GM19351 (cell line): ENCODE results near the gene ACBD6.

Experiments used
- ATAC-seq: cut with Tn5 transposase; IDR thresholded peaks from one replicate; pipeline ENCODE4 v1.9.1; 2021; ENCODE audit warnings: mild to moderate bottlenecking, moderate library complexity; ENCODE audit not compliant: unreplicated experiment

The ACBD6 gene

DNA sequence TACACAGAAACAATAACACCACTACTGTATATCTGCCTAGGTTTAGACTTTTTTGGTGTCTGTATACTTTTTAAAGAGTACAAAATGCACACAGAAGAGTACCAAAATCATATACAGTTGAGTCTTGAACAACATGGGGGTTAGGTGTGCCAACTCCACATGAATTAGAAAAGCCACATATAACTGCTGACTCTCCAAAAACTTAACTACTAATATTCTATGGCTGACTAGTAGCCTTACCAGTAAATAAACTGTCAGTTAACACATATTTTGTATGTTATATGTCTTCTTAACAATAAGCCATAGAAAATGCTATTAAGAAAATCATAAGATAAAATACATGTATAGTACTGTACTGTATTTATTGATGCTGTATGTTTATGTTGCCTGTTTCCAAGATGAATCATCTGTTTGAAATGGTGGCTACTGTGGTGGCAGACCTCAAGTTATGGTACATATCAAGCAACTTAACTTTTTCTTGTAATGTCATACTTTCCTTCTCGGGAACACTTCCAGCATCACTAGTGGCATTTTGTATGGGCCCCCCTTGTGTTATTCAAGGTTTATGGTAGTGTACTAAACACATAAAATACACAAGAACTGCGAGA lies 201.1 kb downstream of the ACBD6 start:
- ATAC-seq = no peak

DNA sequence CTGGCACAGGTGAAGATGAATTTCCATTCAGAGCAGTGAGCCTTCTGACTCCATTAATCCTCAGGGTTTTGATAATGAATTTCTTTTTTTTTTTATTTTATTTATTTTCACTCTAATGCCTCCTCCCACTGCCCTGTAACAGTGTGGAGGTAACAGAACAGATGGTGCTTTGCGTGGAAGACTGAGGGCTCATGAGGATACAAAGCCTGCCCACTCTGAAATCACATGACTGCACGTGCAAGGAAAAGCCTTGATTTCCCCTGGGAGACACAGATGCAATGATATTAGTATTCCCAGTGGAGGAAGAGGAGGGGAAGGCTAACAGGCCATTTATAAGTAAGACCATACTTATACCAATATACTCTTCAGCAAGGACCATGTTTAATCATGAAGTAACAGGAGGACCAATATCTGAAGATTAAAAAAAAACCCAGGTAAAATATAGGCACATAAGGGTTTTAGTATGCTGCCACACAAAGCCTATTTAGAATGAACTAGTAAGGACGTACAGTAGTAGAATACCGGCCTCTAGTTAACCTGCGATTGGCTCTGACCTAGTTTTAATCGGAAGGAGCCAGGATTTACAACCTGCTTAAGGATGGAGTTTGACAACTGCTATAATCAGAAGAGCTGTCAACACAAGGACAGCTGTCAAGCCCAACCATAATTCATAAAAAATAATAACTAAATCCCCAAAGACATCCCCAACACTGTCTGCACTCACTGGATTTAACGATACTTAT lies 202.7 kb downstream of the ACBD6 start:
- ATAC-seq = no peak

DNA sequence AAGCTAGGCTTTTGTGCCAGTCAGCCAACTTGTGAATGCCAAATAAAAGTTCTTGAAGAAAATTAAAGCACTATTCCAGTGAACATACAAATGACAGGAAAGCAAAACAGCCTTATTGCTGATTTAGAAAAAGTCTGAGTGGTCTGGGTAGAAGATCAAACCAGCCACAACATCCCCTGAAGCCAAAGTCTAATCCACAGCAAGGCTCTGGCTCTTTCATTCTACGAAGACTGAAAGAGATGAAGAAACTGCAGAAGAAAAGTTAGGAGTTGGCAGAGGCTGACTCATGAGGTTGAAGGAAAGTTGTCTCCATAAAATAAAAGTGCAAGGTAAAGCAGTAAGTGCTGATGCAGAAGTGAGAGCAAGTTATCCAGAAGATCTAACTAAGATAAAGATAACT lies 206.4 kb downstream of the ACBD6 start:
- ATAC-seq = no peak

DNA sequence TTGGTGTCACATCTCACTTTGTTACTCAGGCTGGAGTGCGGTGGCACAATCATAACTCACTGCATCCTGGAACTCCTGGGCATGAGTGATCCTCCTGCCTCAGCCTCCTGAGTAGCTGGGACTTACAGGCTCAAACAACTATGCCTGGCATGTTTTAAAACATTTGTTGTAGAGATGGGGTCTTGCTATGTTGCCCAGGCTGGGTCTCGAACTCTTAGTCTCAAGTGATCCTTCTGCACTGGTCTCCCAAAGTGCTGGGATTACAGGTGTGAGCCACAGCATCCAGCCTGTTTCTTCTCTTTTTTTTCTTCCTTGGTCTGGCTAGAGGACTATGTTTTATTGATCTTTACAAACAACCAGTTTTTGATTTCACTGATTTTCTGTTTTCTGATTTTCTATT lies 207.7 kb downstream of the ACBD6 start:
- no peak for ATAC-seq

DNA sequence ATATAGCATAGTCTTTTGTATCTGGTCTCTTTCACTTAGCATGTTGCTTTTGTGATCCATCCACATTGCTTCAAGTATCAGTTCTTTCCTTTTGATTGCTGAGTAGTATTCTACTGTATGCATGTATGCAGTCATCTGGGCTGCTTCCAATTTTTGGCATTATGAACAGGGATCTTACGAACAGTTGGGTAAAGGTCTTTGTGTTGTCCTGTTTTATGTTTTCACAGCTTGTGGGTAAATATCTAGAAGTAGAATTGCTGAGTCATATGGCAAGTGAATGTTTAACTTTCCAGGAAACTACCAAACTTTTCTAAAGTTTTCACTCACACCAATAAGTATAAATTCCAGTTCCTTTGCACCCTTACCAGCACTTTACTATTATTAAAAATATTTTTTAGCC lies 211.4 kb downstream of the ACBD6 start:
- no peak for ATAC-seq

DNA sequence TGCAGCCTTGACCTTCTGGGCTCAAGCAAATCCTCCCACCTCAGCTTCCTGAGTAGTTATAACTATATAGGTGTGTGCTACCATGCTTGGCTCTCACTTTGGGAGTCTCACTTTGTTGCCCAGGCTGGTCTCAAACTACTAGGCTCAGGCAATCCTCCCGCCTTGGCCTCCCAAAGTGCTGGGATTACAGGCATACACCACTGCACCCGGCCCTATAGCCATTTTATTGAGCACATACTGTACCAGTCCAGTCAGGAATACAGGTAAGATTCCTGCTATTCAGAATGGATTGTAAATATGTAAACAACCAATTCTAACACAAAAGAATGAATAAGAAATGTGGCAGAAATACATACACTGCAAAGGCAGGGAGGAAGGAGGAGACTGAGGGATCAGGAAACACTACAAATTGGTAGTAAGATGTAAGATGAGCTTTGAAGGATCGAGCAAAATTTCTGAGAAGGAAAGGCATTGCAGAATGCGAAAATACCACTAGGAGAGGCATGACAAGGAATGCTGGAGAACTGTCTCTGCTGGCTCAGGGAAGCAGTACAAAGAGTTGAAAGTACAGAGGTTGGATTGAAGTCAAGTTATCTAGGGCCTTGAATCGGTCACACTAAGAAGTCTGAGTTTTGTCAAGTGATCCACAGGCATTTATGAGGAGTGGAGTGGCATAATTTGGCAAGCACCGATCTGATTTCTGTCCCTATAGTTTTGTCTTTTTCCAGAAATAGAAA lies 211.9 kb downstream of the ACBD6 start:
- no peak for ATAC-seq

DNA sequence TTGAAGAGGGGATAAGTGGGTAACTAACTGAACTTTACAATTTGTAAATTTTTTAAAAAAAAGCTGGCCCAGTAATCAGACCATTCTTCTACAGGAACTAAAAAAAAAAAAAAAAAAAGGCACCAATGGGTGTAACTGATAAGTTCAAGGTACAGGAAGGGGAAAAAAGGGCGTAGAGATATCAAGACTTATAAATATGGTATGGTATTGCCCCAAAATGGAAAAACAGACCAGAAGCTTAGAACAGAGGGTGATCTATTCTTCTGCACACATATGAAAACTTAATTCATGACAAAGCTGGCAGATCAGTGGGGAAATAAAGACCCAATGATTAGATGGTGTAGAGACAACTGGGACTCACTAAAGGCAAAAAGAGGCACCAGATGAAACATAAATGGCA lies 213.4 kb downstream of the ACBD6 start:
- ATAC-seq = no peak

DNA sequence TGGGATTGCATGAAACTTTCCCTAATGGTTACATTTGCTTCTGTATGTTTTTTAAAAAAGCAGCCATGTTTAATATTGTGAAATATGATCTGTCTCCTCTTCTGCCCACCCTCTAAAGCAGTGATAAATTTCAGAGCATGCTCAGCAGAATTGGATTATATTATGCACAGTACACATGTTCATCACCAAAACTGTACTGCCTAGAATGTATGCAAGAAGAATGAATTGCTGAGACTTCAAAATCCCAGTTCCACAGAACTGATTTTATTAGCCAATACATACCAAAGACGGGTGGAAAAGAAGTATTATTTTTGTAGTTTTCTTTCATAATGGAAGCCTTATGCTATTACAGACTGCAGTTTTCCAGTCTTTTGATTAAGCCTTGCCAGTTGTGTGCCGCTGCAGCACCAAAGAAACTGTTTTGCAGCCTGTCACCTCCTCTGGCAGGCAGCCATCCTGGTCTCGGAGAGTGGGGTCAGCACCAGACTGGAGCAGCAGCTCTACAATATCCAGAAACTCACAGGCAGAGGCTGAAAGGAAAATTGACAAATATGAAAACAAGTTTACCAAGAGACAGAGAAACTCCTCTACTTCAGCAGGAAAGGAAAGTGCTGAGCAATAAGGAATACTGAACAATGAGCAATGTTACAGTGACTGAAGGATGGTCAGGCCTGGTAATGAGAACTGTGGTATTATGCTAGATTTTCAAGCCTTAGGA lies 214.2 kb downstream of the ACBD6 start:
- no peak for ATAC-seq

DNA sequence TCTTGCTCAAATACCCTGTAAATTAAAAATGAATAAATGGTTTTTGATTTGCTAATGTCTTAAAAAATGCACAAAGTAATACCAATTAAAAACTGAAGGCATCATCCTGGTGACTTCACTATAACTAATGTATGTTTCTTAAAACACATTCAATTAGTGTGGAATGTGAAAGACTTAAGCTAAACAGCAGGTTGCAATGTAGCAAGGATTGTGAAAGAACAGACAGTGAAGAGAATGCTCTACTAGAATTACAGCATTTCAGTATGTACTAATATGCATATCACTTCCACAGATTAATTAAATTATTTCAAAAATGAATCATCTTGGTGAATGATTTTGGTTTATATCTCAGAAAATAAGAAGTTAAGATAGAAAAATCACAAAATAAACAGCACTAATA lies 216.0 kb downstream of the ACBD6 start:
- no peak for ATAC-seq

DNA sequence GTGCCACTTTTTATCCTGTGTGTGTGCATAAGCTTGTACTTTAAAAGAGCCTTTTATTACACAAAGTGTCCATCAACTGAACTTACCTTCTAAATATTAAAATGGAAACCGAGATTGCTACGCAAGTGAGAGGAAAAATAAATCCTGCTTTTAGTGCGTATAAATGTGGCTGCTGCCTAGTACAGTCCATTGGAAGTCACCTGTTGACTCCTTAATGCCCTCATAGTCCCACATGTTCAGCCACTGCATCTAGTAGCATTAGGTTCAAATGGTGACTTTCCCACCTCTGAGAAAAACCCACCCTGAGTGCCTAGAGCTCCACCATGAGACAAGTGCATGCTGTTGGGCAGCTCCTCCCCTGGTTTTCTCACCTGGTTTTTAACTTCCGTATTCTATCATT lies 219.3 kb downstream of the ACBD6 start:
- no peak for ATAC-seq

DNA sequence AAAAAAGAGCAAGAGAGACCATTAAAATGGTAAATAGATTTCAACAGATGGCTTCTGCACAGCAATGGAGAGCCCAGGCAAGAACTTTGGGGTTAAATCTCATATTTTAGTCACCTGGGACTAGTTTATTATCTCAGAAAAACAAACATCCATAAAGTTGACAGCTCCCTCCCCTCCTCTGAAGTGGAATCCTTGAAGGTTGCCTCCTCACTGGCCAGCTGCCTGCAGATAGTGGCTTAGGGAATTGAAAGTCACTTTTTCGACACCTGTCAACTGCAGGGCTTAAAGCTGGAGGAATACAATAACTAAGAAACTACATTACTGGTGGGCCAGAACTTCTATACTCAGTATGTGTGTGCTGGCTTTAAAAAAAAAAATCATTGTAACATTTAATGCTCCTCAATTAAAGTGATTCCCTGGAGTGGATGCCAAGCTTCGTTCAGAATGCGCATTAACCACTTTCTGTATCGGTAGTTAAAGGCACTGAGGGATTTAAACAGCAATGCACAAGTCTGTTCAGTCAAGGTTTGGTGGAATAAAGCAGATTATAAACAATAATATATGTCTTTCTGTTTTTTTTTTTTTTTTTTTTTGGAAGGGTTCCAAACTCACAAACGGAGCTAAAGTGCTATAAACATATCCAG lies 219.9 kb downstream of the ACBD6 start:
- no peak for ATAC-seq

DNA sequence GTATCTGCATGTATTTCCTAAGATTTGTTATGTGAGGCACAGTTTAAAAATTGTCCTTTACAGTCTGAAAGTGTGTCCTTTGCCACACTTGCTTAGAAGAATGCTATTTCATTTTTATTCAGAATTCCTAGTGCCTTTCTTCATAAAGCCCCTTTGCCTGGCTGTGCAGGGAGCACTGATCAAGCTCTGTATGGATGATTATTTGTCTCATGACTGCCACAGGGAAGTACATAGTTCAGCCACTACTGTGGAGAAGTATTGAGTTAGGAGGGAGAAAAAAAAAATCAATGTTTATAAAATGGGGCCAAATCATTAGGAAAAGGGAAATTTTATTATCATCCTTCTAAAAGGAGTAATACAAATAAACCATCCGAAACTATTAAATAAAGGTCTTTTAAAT lies 220.9 kb downstream of the ACBD6 start:
- ATAC-seq = no peak

DNA sequence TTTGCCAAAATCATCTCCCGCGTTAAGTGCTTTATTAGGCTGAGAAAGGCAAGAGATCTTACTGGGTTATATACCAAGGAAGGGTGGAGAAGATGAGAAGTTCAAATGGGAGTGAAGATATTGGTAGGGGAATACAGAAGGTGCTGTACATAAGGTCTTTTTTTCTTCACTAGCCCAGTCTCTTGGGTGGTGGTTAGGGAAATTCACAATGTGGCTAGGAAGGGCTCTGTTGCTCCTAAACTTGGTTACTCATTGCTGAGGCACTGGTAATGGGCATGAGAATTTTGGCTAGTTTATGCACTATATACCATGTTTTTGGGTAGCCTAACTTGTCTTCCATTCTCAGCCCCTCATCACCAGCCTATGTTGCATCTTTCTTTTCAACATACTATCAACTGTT lies 221.8 kb downstream of the ACBD6 start:
- ATAC-seq = no peak

DNA sequence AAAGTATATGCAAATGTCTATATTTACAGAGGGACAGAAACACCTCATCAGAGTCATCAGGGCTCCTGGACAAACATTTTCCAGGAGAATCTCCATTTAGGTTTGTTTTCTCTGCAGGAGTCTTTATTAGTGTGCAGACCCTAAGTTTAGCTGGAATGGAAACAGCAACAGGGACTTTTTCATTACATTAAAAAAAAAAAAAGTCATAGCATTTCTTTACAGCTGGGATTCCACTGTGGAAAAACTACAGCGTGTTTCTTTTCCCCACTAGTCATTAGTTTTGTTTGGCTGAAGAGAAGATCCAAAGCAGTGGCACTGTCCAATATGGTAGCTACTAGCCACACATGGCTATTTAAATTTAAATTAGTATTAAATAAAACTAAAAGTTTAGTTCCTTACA lies 222.7 kb downstream of the ACBD6 start:
- ATAC-seq = no peak

DNA sequence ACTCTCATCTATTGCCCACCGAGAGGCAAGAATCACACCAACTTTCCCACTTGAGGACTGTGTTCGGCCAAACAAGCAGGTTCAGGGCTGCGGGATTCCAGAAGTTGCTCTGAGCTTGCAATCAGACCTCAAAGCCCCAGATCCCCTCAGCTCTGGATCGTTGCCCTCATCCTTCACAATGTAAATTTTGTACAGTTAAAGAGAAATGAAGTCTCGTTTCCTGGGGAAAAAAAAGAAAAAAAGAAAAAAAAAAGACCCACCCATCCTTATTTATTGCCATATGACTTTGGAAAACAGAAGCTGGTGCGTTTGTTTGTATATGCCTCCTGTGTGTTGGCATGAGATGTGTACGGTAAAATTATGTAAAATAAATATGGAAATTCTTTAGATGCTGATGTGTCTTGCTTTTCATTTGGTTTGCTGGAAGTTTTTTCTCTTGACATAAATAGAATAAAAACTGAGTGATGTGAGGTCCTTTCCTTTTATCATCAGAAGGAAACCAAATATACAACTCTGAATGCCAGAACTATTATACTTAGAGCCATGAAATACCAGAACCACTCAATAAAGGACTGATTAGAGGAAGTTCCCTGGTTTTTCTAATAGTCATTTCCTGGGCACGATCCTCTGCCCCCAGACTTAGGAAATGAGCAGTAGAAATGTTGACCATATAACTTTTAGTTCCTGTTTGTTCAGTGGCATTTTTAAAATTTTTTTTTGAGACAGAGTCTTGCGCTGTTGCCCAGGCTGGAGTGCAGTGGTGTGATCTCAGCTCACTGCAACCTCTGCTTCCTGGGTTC lies 223.6 kb downstream of the ACBD6 start:
- ATAC-seq = no peak

DNA sequence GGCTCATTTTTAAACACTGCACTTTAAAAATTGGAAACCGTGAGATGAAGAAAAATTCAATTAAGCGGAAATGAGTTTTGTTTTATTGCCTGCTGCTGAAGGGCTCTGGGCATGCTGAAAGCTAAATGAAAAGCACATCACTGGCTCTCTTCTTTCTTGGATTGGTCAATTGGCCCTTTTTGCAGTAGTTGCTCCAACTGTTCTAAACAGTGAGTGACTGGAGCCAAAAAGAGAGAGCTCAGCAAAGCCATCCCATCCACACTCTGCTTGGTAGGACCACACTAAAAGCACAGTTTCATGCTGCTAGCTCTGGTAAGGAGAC lies 224.2 kb downstream of the ACBD6 start:
- no peak for ATAC-seq

DNA sequence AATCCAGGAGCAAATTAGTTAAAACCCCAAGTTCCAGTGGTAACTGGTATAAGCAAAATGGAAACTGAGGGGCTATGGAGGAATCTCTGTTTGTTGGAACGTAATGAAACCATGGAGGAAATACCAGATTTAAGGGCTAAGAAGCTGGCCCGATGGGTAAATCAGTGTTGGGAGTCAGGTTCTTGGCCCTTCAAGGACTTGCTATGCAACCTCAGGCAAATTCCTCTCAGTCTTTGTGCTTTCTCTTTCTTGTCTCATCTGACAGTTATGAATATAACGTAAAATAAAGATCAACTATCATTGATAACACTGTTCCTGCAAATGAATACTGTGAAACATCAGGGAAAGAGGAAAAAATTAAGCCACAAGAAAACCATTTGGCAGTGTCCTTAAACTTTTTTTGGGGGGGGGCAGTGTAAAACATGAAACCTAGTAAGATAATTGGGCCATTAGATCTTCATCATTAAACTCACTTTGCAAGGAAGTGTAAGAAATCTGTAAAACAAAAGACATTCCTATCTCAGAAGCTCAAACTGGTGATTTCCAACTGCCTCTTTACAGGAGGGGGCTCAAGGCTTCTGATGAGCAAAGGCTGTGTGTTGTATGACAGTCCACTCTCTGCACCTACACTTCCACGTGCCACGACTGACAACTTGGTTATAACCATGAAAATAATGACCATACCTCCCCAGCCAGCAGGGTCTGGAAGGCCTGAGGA lies 224.7 kb downstream of the ACBD6 start:
- ATAC-seq = no peak

DNA sequence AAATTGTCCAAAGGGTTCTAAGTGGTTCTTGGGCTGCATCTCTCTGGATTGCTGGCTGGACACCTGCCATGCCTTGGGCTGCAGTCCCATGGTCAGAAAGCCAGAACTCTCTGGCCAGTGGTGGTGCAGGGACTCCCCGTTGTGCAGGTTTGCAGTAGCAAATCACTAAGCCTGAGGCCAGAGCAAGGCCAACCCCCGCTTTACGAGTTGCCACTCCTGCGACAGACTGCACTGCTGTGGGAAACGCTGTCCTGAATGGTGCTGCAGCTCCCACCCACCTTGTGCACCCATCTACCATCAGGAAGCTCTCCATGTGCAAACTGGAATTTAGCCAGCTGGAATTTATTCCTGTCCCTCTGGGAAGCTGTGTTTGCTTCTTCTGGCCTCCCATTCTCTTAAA lies 226.7 kb downstream of the ACBD6 start:
- no peak for ATAC-seq

DNA sequence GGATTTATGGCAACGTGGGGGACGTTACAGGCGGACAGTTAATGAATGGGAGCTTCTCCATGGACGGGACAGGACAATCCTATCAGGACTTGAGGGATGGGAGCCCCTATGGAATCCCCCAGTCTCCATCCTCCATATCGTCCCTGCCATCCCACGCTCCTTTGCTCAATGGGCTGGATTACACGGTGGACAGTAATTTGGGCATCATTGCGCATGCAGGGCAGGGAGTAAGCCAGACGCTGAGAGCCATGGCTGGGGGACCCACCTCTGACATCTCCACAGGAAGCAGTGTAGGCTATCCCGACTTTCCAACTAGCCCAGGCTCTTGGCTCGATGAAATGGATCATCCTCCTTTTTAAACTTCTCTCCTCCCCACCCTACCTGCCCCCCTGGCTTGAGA lies 228.2 kb downstream of the ACBD6 start:
- no peak for ATAC-seq

DNA sequence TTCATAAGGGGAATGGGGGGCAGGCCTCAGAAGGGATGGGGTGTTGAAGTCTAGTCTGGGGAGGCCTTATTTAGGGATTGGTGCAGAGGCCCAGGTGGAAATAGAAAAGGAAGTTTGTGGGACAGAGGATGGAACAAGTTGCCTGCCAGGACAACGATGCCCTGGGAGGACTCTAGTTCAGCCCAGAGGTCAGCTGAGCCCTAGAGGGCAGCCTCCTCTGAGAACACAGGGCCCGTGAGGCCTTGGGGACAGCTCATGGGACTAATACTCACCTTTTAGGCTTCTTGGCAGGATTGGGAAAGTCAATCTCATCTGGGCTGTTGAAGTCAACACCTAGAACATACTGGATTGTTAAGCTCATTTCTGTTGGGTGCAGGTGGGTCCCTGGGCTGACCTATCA lies 229.3 kb downstream of the ACBD6 start:
- ATAC-seq = no peak
